IMR-90 (cell line): Measurements from ENCODE around the gene CAND2.

Experiments
- BHLHE40 ChIP-seq: fragments of 150-350 bp; IDR thresholded peaks from 2 replicates; pipeline ENCODE4 v1.6.1; 2016; ENCODE audit warnings: mild to moderate bottlenecking, low read depth, low read length
- CEBPB ChIP-seq: IDR thresholded peaks from 2 replicates; pipeline ENCODE4 v1.6.1; 2012; ENCODE audit warnings: low read depth, low read length, improper control_type of control experiment
- MAFK ChIP-seq: IDR thresholded peaks from 2 replicates; pipeline ENCODE4 v1.6.1; 2012; ENCODE audit warnings: low read depth, low read length, improper control_type of control experiment
- MAZ ChIP-seq: IDR thresholded peaks from 2 replicates; pipeline ENCODE4 v1.6.1; 2012; ENCODE audit warnings: low read depth, mild to moderate bottlenecking, low read length, improper control_type of control experiment, moderate library complexity, borderline replicate concordance
- MXI1 ChIP-seq: IDR thresholded peaks from 2 replicates; pipeline ENCODE4 v1.6.1; 2012; ENCODE audit warnings: low read depth, mild to moderate bottlenecking, low read length, moderate library complexity, borderline replicate concordance
- NFE2L2 ChIP-seq: fragments of 150-350 bp; IDR thresholded peaks from 2 replicates; pipeline ENCODE4 v1.6.1; 2016; ENCODE audit warnings: low read depth, mild to moderate bottlenecking, low read length
- POLR2A ChIP-seq: IDR thresholded peaks from 2 replicates; pipeline ENCODE4 v1.6.1; 2012; ENCODE audit warnings: mild to moderate bottlenecking, low read depth, low read length
- RAD21 ChIP-seq: IDR thresholded peaks from 2 replicates; pipeline ENCODE4 v1.6.1; 2012; ENCODE audit warnings: low read length, improper control_type of control experiment
- RCOR1 ChIP-seq: IDR thresholded peaks from 2 replicates; pipeline ENCODE4 v1.6.1; 2012; ENCODE audit warnings: mild to moderate bottlenecking, low read length, improper control_type of control experiment; ENCODE audit not compliant: insufficient replicate concordance
- RFX5 ChIP-seq: IDR thresholded peaks from 2 replicates; pipeline ENCODE4 v1.8.0; 2012; ENCODE audit warnings: low read depth, mild to moderate bottlenecking, low read length, moderate library complexity
- SMC3 ChIP-seq: fragments of 150-350 bp; IDR thresholded peaks from 2 replicates; pipeline ENCODE4 v1.6.1; 2016; ENCODE audit warnings: low read depth, mild to moderate bottlenecking, antibody characterized with exemption, low read length, moderate library complexity
- TF ChIP-seq, protein P1 (sequence below): conservative IDR thresholded peaks from 2 replicates; pipeline ENCODE4 v1.5.1; 2012; ENCODE audit warnings: mild to moderate bottlenecking, low read depth, low read length, improper control_type of control experiment
- TF ChIP-seq, protein P2 (sequence below): fragments of 150-350 bp; IDR thresholded peaks from 2 replicates; pipeline ENCODE4 v1.6.1; 2017; ENCODE audit warnings: mild to moderate bottlenecking, antibody characterized with exemption, low read length, low read depth

DNA sequence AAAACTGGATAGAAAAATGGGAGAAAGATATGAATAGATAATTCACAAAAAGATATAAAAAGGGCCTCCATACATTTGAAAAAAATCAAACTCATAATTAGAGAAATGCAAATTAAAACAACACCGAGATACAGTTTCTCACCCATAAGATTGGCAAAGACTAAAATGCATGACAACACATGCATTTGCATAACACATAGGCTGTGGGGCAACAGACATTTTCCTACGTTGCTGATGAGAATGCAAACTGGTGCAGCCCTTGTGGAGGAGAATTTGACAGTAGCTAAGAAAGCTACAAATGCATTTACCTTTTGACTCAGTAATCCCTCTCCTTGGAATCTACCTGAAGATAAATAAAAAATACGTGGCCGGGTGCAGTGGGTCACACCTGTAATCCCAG, 11.4 kb upstream of the CAND2 start:
- TF ChIP-seq, protein P1, sequence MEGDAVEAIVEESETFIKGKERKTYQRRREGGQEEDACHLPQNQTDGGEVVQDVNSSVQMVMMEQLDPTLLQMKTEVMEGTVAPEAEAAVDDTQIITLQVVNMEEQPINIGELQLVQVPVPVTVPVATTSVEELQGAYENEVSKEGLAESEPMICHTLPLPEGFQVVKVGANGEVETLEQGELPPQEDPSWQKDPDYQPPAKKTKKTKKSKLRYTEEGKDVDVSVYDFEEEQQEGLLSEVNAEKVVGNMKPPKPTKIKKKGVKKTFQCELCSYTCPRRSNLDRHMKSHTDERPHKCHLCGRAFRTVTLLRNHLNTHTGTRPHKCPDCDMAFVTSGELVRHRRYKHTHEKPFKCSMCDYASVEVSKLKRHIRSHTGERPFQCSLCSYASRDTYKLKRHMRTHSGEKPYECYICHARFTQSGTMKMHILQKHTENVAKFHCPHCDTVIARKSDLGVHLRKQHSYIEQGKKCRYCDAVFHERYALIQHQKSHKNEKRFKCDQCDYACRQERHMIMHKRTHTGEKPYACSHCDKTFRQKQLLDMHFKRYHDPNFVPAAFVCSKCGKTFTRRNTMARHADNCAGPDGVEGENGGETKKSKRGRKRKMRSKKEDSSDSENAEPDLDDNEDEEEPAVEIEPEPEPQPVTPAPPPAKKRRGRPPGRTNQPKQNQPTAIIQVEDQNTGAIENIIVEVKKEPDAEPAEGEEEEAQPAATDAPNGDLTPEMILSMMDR = no peak
- TF ChIP-seq MAZ (no peak), POLR2A (no peak), RCOR1 (no peak), RAD21 (no peak), MAFK (no peak), SMC3 (no peak), BHLHE40 (no peak), RFX5 (no peak), CEBPB (no peak), NFE2L2 (no peak), MXI1 (no peak)
- TF ChIP-seq, protein P2, sequence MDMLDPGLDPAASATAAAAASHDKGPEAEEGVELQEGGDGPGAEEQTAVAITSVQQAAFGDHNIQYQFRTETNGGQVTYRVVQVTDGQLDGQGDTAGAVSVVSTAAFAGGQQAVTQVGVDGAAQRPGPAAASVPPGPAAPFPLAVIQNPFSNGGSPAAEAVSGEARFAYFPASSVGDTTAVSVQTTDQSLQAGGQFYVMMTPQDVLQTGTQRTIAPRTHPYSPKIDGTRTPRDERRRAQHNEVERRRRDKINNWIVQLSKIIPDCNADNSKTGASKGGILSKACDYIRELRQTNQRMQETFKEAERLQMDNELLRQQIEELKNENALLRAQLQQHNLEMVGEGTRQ = no peak
